ENCODE results near the gene PTGDS. TPM values are rescaled to one million over a fixed set of nuclear protein-coding genes. Genes with fewer than 3 reads are reported as not detected.

The PTGDS gene
- total RNA-seq, 1 donor from 2014 or later: 76.8 TPM

DNA sequence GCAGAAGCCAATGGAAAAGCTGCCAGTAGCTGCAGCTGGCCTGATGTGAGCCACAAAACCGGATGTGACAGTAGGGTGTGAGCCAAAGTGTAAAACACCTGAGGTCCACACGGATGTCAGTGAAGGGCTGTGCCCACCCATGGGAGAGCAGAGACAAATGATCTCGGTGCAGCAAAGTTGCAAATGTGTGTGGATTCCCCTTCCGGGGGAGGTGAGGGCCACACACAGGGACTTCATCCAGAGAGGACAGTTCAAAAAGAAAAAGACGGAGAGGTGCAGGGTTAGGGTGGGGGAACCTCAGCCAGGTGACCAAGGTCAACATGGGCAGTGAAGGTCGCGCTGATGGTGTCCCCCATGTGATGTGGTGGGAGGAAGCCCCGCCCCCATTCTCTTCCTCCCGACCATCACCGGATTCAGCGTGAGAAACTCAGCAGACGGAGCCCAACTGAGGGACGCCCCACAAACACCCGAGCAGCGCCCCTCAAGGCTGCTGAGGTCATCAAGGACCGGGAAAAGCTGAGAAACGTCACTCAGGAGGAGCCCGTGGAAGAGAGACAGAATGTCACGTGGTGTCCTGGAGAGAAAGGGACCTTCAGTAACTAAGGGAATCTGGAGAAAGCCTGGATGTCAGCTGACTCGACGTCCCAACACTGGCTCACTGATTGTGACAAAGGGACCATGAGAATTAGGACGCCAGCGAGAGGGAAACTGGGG lies 11.4 kb upstream of the PTGDS start:
- H3K36me3 Mint-ChIP-seq (ENCODE audit: low read depth): no peaks in the 10 kb centered on the region

GRCh38 chr9:136968333-136969127 lies 8.8 kb upstream of the PTGDS start:
- no peaks in the 10 kb centered on the region for H3K36me3 Mint-ChIP-seq (ENCODE audit: low read depth)
- no peak for TF ChIP-seq CTCF (IDR thresholded peaks at IDR 0.05)
- peaks cover 3% of the 10 kb centered on the region for H3K27me3 Mint-ChIP-seq (ENCODE audit: low read depth)
- no peak overlapping the region for H3K4me3 Mint-ChIP-seq (ENCODE audit: unreplicated experiment)
- peaks cover 4% of the 10 kb centered on the region for H3K4me1 Mint-ChIP-seq (ENCODE audit: low read depth)
- H3K9me3 Mint-ChIP-seq (ENCODE audit: low read depth): no peaks in the 10 kb centered on the region
- DNase-seq (ENCODE audit: low spot score): no peak
- no peak overlapping the region for H3K27ac Mint-ChIP-seq (ENCODE audit: unreplicated experiment)

More for the DNA sequence above, 11.4 kb upstream of the PTGDS start:
- no peak for DNase-seq (ENCODE audit: low spot score)
- H3K4me3 Mint-ChIP-seq (ENCODE audit: unreplicated experiment): no peak overlapping the region
- no peak overlapping the region for H3K27ac Mint-ChIP-seq (ENCODE audit: unreplicated experiment)
- no peak for TF ChIP-seq CTCF (IDR thresholded peaks at IDR 0.05)
- peaks cover 4% of the 10 kb centered on the region for H3K4me1 Mint-ChIP-seq (ENCODE audit: low read depth)
- H3K27me3 Mint-ChIP-seq (ENCODE audit: low read depth): peaks cover 3% of the 10 kb centered on the region
- H3K9me3 Mint-ChIP-seq (ENCODE audit: low read depth): no peaks in the 10 kb centered on the region

DNA sequence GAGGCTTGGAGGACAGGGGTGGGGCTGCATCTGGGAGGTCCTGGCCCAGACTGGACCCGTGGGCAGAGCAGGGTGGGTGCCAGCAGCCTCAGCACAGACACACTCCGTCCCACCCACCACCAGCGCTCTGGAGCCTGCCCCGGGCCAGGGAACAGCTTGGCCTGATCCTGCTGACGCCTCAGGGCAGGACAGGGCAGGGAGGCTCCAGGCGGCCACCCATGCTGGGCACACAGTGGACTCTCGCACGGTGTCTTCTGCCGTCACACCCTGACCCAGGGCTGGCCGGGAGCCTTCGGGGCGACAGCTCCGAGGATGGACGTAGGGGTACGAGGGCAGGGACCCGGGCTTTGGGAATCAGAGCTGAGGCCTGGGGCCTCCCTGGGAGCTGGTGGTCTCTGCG lies 8.2 kb upstream of the PTGDS start:
- H3K4me3 Mint-ChIP-seq (ENCODE audit: unreplicated experiment): no peak overlapping the region
- no peak for TF ChIP-seq CTCF (IDR thresholded peaks at IDR 0.05)

DNA sequence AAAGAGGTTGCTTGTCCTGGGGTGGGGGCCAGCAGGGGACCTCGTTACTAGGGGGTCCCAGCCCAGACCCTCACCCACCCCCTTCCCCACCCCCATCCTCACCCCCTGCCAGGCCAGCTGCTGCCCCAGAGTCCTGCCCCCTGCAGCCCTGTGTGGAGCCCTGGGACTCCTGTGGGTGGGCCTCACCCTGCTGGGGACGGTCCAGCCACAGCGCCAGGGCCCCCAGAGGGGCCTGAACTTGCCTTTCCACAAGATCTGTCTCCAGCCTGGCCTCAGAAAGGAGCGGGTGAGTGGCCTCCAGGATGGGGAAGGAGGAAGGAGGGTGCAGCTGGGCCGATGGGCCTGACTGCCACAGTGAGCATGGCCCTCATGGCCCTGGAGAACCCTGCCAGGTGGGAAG lies 7.5 kb upstream of the PTGDS start:
- H3K4me1 Mint-ChIP-seq (ENCODE audit: low read depth): peaks cover 4% of the 10 kb centered on the region
- no peaks in the 10 kb centered on the region for H3K36me3 Mint-ChIP-seq (ENCODE audit: low read depth)
- no peak for TF ChIP-seq CTCF (IDR thresholded peaks at IDR 0.05)
- no peak overlapping the region for H3K4me3 Mint-ChIP-seq (ENCODE audit: unreplicated experiment)
- H3K27ac Mint-ChIP-seq (ENCODE audit: unreplicated experiment): no peak overlapping the region
- H3K9me3 Mint-ChIP-seq (ENCODE audit: low read depth): no peaks in the 10 kb centered on the region
- DNase-seq (ENCODE audit: low spot score): no peak
- peaks cover 3% of the 10 kb centered on the region for H3K27me3 Mint-ChIP-seq (ENCODE audit: low read depth)

More for the DNA sequence above, 8.2 kb upstream of the PTGDS start:
- no peak for DNase-seq (ENCODE audit: low spot score)
- Mint-ChIP-seq H3K36me3 (ENCODE audit: low read depth) (no peaks in the 10 kb centered on the region), H3K4me1 (ENCODE audit: low read depth) (peaks cover 4% of the 10 kb centered on the region), H3K27me3 (ENCODE audit: low read depth) (peaks cover 3% of the 10 kb centered on the region), H3K27ac (ENCODE audit: unreplicated experiment) (no peak overlapping the region), H3K9me3 (ENCODE audit: low read depth) (no peaks in the 10 kb centered on the region)

DNA sequence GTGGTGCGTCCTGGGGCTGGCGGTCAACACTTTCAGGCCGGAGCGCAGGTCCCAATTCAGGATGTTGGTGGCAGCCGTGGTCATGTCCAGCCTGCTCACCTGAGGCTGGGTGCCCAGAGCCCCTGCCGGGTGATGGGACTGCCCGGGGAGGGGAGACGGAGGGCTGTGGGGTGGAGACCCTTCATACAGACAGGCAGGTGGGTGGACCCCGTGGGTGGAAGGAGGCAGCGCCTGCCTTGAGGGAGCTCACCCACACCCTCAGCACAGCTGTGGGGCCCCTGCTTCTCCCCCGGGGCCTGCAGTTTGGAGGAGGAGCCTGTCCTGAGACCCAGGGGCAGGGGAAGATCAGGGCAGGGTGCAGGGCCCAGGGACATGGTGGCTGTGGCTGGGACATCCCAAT lies 6.9 kb upstream of the PTGDS start:
- H3K4me3 Mint-ChIP-seq (ENCODE audit: unreplicated experiment): no peak overlapping the region
- no peak for TF ChIP-seq CTCF (IDR thresholded peaks at IDR 0.05)

More for the DNA sequence above, 6.9 kb upstream of the PTGDS start:
- no peaks in the 10 kb centered on the region for H3K36me3 Mint-ChIP-seq (ENCODE audit: low read depth)
- DNase-seq (ENCODE audit: low spot score): no peak
- H3K27me3 Mint-ChIP-seq (ENCODE audit: low read depth): peaks cover 3% of the 10 kb centered on the region
- H3K4me1 Mint-ChIP-seq (ENCODE audit: low read depth): peaks cover 6% of the 10 kb centered on the region
- H3K27ac Mint-ChIP-seq (ENCODE audit: unreplicated experiment): no peak overlapping the region
- no peaks in the 10 kb centered on the region for H3K9me3 Mint-ChIP-seq (ENCODE audit: low read depth)
